Activated naive CD4-positive, alpha-beta T cell (primary cell): ENCODE measurements around the gene GRIK3.

Experiments used
- DNase-seq, 4 experiments: peaks; one replicate each; lab custom pipeline; 2025; lab: John Stamatoyannopoulos, UW

GRIK3 gene

GRCh38 chr1:36822648-36823047 lies 211.7 kb downstream of the GRIK3 start:
- DNase-seq, result no peak

- no peak for DNase-seq
These were observed 212.9 kb downstream of the GRIK3 start for GRCh38 chr1:36821386-36821785.

- DNase-seq, result no peak
These were observed 215.5 kb downstream of the GRIK3 start for GRCh38 chr1:36818771-36819170.

GRCh38 chr1:36816348-36816747 lies 218.0 kb downstream of the GRIK3 start:
- no peak for DNase-seq

- DNase-seq, result no peak
These were observed 219.5 kb downstream of the GRIK3 start for GRCh38 chr1:36814774-36815173.

- DNase-seq, result no peak
These were observed 220.2 kb downstream of the GRIK3 start for GRCh38 chr1:36814083-36814482.

- no peak for DNase-seq
These were observed 227.1 kb downstream of the GRIK3 start for GRCh38 chr1:36807262-36807661.

- DNase-seq, result no peak
These were observed 228.2 kb downstream of the GRIK3 start for GRCh38 chr1:36805979-36806640.

GRCh38 chr1:36804669-36805314 lies 229.5 kb downstream of the GRIK3 start:
- no peak for DNase-seq

GRCh38 chr1:36803868-36804570 lies 230.3 kb downstream of the GRIK3 start:
- DNase-seq, result no peak

GRCh38 chr1:36802018-36802417 lies 232.3 kb downstream of the GRIK3 start:
- no peak for DNase-seq

- no peak for DNase-seq
These were observed 236.6 kb downstream of the GRIK3 start for GRCh38 chr1:36797761-36798160.

- DNase-seq, result no peak
These were observed 237.6 kb downstream of the GRIK3 start for GRCh38 chr1:36796733-36797132.

- DNase-seq, result no peak
These were observed 238.2 kb downstream of the GRIK3 start for GRCh38 chr1:36796106-36796590.

- no peak for DNase-seq
These were observed 239.9 kb downstream of the GRIK3 start for GRCh38 chr1:36794460-36794859.

GRCh38 chr1:36793452-36793851 lies 240.9 kb downstream of the GRIK3 start:
- no peak for DNase-seq

GRCh38 chr1:36792292-36792691 lies 242.0 kb downstream of the GRIK3 start:
- no peak for DNase-seq

- DNase-seq, result no peak
These were observed 244.1 kb downstream of the GRIK3 start for GRCh38 chr1:36790191-36790590.

- DNase-seq, result no peak
These were observed 244.8 kb downstream of the GRIK3 start for GRCh38 chr1:36789535-36789934.

GRCh38 chr1:36787312-36787913 lies 246.9 kb downstream of the GRIK3 start:
- DNase-seq, result no peak

GRCh38 chr1:36786425-36786824 lies 247.9 kb downstream of the GRIK3 start:
- no peak for DNase-seq

GRCh38 chr1:36784147-36784859 lies 250.0 kb downstream of the GRIK3 start:
- no peak for DNase-seq
